K562 (cell line): ENCODE data around the gene MAP7D1. TPM values are rescaled to one million over a fixed set of nuclear protein-coding genes. Genes with fewer than 3 reads are reported as not detected.
A peak's percentile ranks its signal among the peaks of the same experiment; 100 is the strongest.

ENCODE experiments used
- ELF2 ChIP-seq: fragments of 250-450 bp; sonication (Bioruptor Pico); IDR thresholded peaks from 2 replicates; pipeline ENCODE4 v1.5.0; 2021; ENCODE audit warnings: mild to moderate bottlenecking
- EP400 ChIP-seq: fragments of 450-650 bp; IDR thresholded peaks from 2 replicates; pipeline ENCODE4 v1.6.1; 2017; ENCODE audit warnings: antibody characterized with exemption, mild to moderate bottlenecking, moderate library complexity
- FOSL1 ChIP-seq: fragments of 200-800 bp; sonication (Bioruptor generic); conservative IDR thresholded peaks from 2 replicates; pipeline ENCODE4 v1.6.1; 2016; ENCODE audit warnings: missing genetic modification characterization, missing compliant biosample characterization
- GATAD2A ChIP-seq: fragments of 450-650 bp; IDR thresholded peaks from 2 replicates; pipeline ENCODE4 v1.6.1; 2017
- HDGF ChIP-seq: fragments of 450-650 bp; IDR thresholded peaks from 2 replicates; pipeline ENCODE4 v1.6.1; 2016
- HMG20B ChIP-seq: fragments of 250-450 bp; sonication (Bioruptor Pico); IDR thresholded peaks from 2 replicates; pipeline ENCODE4 v1.5.0; 2021; ENCODE audit warnings: mild to moderate bottlenecking
- MAZ ChIP-seq, 2 experiments: fragments of 450-650 bp in 1 of 2; sonication (generic) in 1 of 2; formaldehyde crosslinking; IDR thresholded peaks in 1 of 2; conservative IDR thresholded peaks in 1 of 2; 2 replicates each; pipeline versions ENCODE4 v1.4.0 to v1.5.0; 2020; ENCODE audit warnings: mild to moderate bottlenecking in 1 of 2, missing genetic modification reagents in 1 of 2
- MTF1 ChIP-seq: fragments of 250-450 bp; sonication (Bioruptor Pico); IDR thresholded peaks from 2 replicates; pipeline ENCODE4 v1.9.0; 2021; ENCODE audit warnings: moderate library complexity, mild to moderate bottlenecking, inconsistent platforms, borderline replicate concordance
- NCOA4 ChIP-seq: fragments of 450-650 bp; IDR thresholded peaks from 2 replicates; pipeline ENCODE4 v1.6.1; 2018; ENCODE audit warnings: mild to moderate bottlenecking; ENCODE audit not compliant: partially characterized antibody
- NR2F6 ChIP-seq: fragments of 450-650 bp; formaldehyde crosslinking; IDR thresholded peaks from 2 replicates; pipeline ENCODE4 v1.4.0; 2020; ENCODE audit warnings: mild to moderate bottlenecking
- NR4A1 ChIP-seq, 2 experiments: fragments of 250-450 bp in 1 of 2; fragments of 450-650 bp in 1 of 2; sonication (Bioruptor Pico) in 1 of 2; IDR thresholded peaks; 2 replicates each; pipeline versions ENCODE4 v1.4.0 to v1.6.1; 2016 to 2020; ENCODE audit warnings: mild to moderate bottlenecking in 2 of 2, missing compliant biosample characterization in 1 of 2, missing genetic modification characterization in 1 of 2, moderate library complexity in 1 of 2
- POLR2H ChIP-seq: IDR thresholded peaks from 2 replicates; pipeline ENCODE4 v1.6.1; 2016; ENCODE audit warnings: missing genetic modification characterization, low read depth, mild to moderate bottlenecking, control low read depth, missing compliant biosample characterization, moderate library complexity
- POLR3G ChIP-seq: IDR thresholded peaks from 2 replicates; pipeline ENCODE4 v1.6.1; 2011; ENCODE audit not compliant: insufficient read length, insufficient replicate concordance; ENCODE audit errors: extremely low read depth
- RBM15 ChIP-seq: fragments of 200-400 bp; formaldehyde crosslinking; IDR thresholded peaks from 2 replicates; pipeline ENCODE4 v1.6.1; 2018; ENCODE audit warnings: mild to moderate bottlenecking, low read length, moderate library complexity; ENCODE audit not compliant: insufficient read depth
- SMAD1 ChIP-seq: fragments of 150-350 bp; IDR thresholded peaks from 2 replicates; pipeline ENCODE4 v1.6.1; 2014; ENCODE audit warnings: low read length, low read depth; ENCODE audit not compliant: partially characterized antibody
- SMAD4 ChIP-seq: fragments of 250-450 bp; sonication (Bioruptor Pico); conservative IDR thresholded peaks from 2 replicates; pipeline ENCODE4 v1.8.0; 2021; ENCODE audit warnings: inconsistent platforms, mild to moderate bottlenecking, moderate library complexity
- SP2 ChIP-seq: IDR thresholded peaks from 2 replicates; pipeline ENCODE4 v1.6.1; 2011; ENCODE audit warnings: mild to moderate bottlenecking, low read depth, low read length, moderate library complexity; ENCODE audit not compliant: poor library complexity, severe bottlenecking; ENCODE audit errors: extremely low read depth
- SUPT5H ChIP-seq: fragments of 450-650 bp; IDR thresholded peaks from 2 replicates; pipeline ENCODE4 v1.6.1; 2016
- TARDBP ChIP-seq: fragments of 450-650 bp; IDR thresholded peaks from 2 replicates; pipeline ENCODE4 v1.6.1; 2016
- YY1 ChIP-seq, 3 experiments: IDR thresholded peaks; 2 replicates each; pipeline ENCODE4 v1.6.1; 2011; ENCODE audit warnings: low read length in 2 of 3, mild to moderate bottlenecking in 2 of 3, moderate library complexity in 2 of 3, borderline replicate concordance in 1 of 3, control low read depth in 1 of 3, low read depth in 1 of 3; ENCODE audit not compliant: insufficient read depth in 3 of 3, insufficient replicate concordance in 2 of 3, control insufficient read depth in 1 of 3, insufficient read length in 1 of 3; ENCODE audit errors: extremely low read depth in 1 of 3
- ZNF184 ChIP-seq: sonication (generic); formaldehyde crosslinking; IDR thresholded peaks from 2 replicates; pipeline ENCODE4 v1.5.0; 2020; ENCODE audit warnings: missing genetic modification reagents
- ZNF41 ChIP-seq: fragments of 250-450 bp; sonication (Bioruptor Pico); conservative IDR thresholded peaks from 2 replicates; pipeline ENCODE4 v1.4.0; 2020; ENCODE audit warnings: mild to moderate bottlenecking
- polyA plus RNA-seq, 8 experiments: library from polyadenylated mRNA; depleted of rRNA in 4 of 8; stranded (reverse) in 5 of 8; unstranded in 3 of 8; fragments of >200 nt; fragmentation: Nextera tagmentation in 2 of 8; fragmentation: Illumina TruSeq in 1 of 8; extraction: Ambion mirVana in 2 of 8; extraction: Trizol in 1 of 8; gene quantifications; 2 replicates each; pipeline versions ENCODE4 v1.2.1 to v1.2.3, GENCODE V29; 2011 to 2014; ENCODE audit warnings: inconsistent platforms in 1 of 8, missing spikeins in 1 of 8
- total RNA-seq, 7 experiments: library from RNA; depleted of rRNA in 6 of 7; stranded (reverse); fragments of >200 nt in 6 of 7; fragmentation: Illumina TruSeq in 2 of 7; extraction: Trizol in 2 of 7; gene quantifications; 2 replicates each; pipeline versions ENCODE4 v1.2.1 to v1.2.3, GENCODE V29; 2011 to 2021; ENCODE audit warnings: low replicate concordance in 1 of 7
- TF ChIP-seq, protein P1 (sequence below): fragments of 450-650 bp; formaldehyde crosslinking; IDR thresholded peaks from 2 replicates; pipeline ENCODE4 v1.4.0; 2022; ENCODE audit warnings: missing genetic modification characterization
- TF ChIP-seq, protein P2 (sequence below): fragments of 150-350 bp; conservative IDR thresholded peaks from 2 replicates; pipeline ENCODE4 v1.6.1; 2014; ENCODE audit warnings: low read length

MAP7D1 gene
- total and polyA plus RNA-seq, 9 of the 15 experiments (the other 6 are each of a cell fraction or from before 2014, with no cell fraction given), result 3.6 to 108 (median 34.5) TPM

GRCh38 chr1:36134505-36135329 is 21.2 kb upstream of the MAP7D1 start (continued):
- TF ChIP-seq YY1 (IDR thresholded peaks at IDR 0.05; ENCODE audit: borderline replicate concordance in 1 of 3, control insufficient read depth in 1 of 3, extremely low read depth in 1 of 3, insufficient read depth in 3 of 3, insufficient read length in 1 of 3, insufficient replicate concordance in 2 of 3, low read depth in 1 of 3, low read length in 2 of 3) (peak in 1 of 3 experiments; percentile 22), MAZ (CRISPR knock-in tag; conservative IDR thresholded peaks at IDR 0.05 in 1 of 2, IDR thresholded peaks at IDR 0.05 in 1 of 2) (peak in 1 of 2 experiments; percentile 55; a peak in 1 of 4 replicates), NR2F6 (CRISPR knock-in tag) (0 out of 2 replicates have a peak, but pooled peaks have one; percentile 39), FOSL1 (tag) (peak; percentile 61), EP400 (peak; percentile 43; the same call in 1 of the 2 replicates), SMAD1 (no peak), POLR3G (no peak), SP2 (no peak), NCOA4 (no peak), ELF2 (CRISPR knock-in tag) (0 out of 2 replicates have a peak, but pooled peaks have one; percentile 43), NR4A1 (CRISPR knock-in tag; IDR thresholded peaks at IDR 0.05) (no peak), NR4A1 (tag; IDR thresholded peaks at IDR 0.05) (0 out of 2 replicates have a peak, but pooled peaks have one; percentile 39), GATAD2A (peak; percentile 3; the same call in 1 of the 2 replicates), SMAD4 (CRISPR knock-in tag) (peak; percentile 50), HDGF (no peak), RBM15 (no peak), SUPT5H (no peak), MTF1 (no peak), TARDBP (no peak), POLR2H (no peak), ZNF41 (CRISPR knock-in tag) (0 out of 2 replicates have a peak, but pooled peaks have one; percentile 11), HMG20B (CRISPR knock-in tag) (no peak), ZNF184 (CRISPR knock-in tag) (no peak)
- TF ChIP-seq, protein P1, sequence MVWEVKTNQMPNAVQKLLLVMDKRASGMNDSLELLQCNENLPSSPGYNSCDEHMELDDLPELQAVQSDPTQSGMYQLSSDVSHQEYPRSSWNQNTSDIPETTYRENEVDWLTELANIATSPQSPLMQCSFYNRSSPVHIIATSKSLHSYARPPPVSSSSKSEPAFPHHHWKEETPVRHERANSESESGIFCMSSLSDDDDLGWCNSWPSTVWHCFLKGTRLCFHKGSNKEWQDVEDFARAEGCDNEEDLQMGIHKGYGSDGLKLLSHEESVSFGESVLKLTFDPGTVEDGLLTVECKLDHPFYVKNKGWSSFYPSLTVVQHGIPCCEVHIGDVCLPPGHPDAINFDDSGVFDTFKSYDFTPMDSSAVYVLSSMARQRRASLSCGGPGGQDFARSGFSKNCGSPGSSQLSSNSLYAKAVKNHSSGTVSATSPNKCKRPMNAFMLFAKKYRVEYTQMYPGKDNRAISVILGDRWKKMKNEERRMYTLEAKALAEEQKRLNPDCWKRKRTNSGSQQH, result no peak
- TF ChIP-seq, protein P2, sequence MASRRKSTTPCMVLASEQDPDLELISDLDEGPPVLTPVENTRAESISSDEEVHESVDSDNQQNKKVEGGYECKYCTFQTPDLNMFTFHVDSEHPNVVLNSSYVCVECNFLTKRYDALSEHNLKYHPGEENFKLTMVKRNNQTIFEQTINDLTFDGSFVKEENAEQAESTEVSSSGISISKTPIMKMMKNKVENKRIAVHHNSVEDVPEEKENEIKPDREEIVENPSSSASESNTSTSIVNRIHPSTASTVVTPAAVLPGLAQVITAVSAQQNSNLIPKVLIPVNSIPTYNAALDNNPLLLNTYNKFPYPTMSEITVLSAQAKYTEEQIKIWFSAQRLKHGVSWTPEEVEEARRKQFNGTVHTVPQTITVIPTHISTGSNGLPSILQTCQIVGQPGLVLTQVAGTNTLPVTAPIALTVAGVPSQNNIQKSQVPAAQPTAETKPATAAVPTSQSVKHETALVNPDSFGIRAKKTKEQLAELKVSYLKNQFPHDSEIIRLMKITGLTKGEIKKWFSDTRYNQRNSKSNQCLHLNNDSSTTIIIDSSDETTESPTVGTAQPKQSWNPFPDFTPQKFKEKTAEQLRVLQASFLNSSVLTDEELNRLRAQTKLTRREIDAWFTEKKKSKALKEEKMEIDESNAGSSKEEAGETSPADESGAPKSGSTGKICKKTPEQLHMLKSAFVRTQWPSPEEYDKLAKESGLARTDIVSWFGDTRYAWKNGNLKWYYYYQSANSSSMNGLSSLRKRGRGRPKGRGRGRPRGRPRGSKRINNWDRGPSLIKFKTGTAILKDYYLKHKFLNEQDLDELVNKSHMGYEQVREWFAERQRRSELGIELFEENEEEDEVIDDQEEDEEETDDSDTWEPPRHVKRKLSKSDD, result no peak
